ENCODE measurements around the gene ZRANB2.

DNA sequence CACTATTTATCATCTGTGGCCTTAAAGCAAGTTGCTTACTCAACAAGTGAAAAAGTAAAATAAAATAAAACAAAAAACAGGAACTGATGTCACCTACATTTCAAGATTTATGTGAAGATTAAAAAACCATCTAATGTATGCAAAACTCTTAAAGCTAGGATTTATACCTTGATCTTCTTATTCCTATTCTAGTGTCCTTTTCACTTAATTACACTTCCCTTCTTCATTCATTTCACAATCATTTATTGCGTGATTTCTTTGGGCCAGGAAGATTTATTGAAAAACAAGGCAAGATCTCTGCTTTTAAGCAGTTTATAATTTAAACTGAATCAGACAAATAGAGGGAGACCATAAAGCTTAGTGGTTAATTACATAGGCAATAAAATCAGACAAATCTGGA, 51.9 kb downstream of the ZRANB2 start:
- TF ChIP-seq SUZ12 (IDR thresholded peaks at IDR 0.05) (no peak), FOXM1 (IDR thresholded peaks at IDR 0.05; ENCODE audit: borderline replicate concordance) (no peak), ZNF384 (IDR thresholded peaks at IDR 0.05) (no peak), BHLHE40 (IDR thresholded peaks at IDR 0.05; ENCODE audit: borderline replicate concordance) (no peak), SP1 (IDR thresholded peaks at IDR 0.05) (no peak), PKNOX1 (IDR thresholded peaks at IDR 0.05) (no peak), FOXA1 (IDR thresholded peaks at IDR 0.05) (no peak), ELF4 (IDR thresholded peaks at IDR 0.05) (no peak), HDGF (IDR thresholded peaks at IDR 0.05; ENCODE audit: borderline replicate concordance) (no peak), FOXK2 (IDR thresholded peaks at IDR 0.05) (no peak)
